Tongue (tissue), 2 donors: ENCODE measurements around the gene SLC44A5. TPM values are rescaled to one million over a fixed set of nuclear protein-coding genes. Genes with fewer than 3 reads are reported as not detected.
"Not testable (repeated sequence)": the region's sequence is repeated elsewhere in the genome, so short reads cannot be mapped to it uniquely, and the experiment has no call there.

Experiments used
- DNase-seq: peaks from one replicate; pipeline ENCODE4 v3.0.0-alpha.2; 2015
- total RNA-seq: library from RNA; depleted of rRNA; stranded (reverse); fragments of >200 nt; gene quantifications from one replicate; pipeline ENCODE4 v1.2.3, GENCODE V29; 2014

Gene SLC44A5
- total RNA-seq, 1 donor from 2014 or later = 0.82 TPM

- no peak for DNase-seq
Observed at GRCh38 chr1:75520862-75521475, 89.9 kb downstream of the SLC44A5 start.

- no peak for DNase-seq
Observed at GRCh38 chr1:75519651-75520427, 91.1 kb downstream of the SLC44A5 start.

GRCh38 chr1:75518686-75519085, 92.2 kb downstream of the SLC44A5 start:
- no peak for DNase-seq

- no peak for DNase-seq
Observed at GRCh38 chr1:75514270-75514669, 96.6 kb downstream of the SLC44A5 start.

GRCh38 chr1:75506976-75507375, 103.9 kb downstream of the SLC44A5 start:
- DNase-seq = no peak

GRCh38 chr1:75503221-75503974, 107.5 kb downstream of the SLC44A5 start:
- DNase-seq = no peak

GRCh38 chr1:75502776-75503175, 108.1 kb downstream of the SLC44A5 start:
- DNase-seq = peak; percentile 2

- DNase-seq = no peak
Observed at GRCh38 chr1:75501577-75502295, 109.2 kb downstream of the SLC44A5 start.

GRCh38 chr1:75492011-75492410, 118.9 kb downstream of the SLC44A5 start:
- DNase-seq = no peak

- no peak for DNase-seq
Observed at GRCh38 chr1:75487399-75487798, 123.5 kb downstream of the SLC44A5 start.

GRCh38 chr1:75484789-75485188, 126.1 kb downstream of the SLC44A5 start:
- DNase-seq = no peak

- DNase-seq = no peak
Observed at GRCh38 chr1:75482951-75483350, 128.0 kb downstream of the SLC44A5 start.

- not testable (repeated sequence) for DNase-seq
Observed at GRCh38 chr1:75476486-75476885, 134.4 kb downstream of the SLC44A5 start.

GRCh38 chr1:75475696-75476095, 135.2 kb downstream of the SLC44A5 start:
- no peak for DNase-seq

- DNase-seq = no peak
Observed at GRCh38 chr1:75472971-75473603, 137.8 kb downstream of the SLC44A5 start.

- no peak for DNase-seq
Observed at GRCh38 chr1:75472089-75472970, 138.6 kb downstream of the SLC44A5 start.

- DNase-seq = no peak
Observed at GRCh38 chr1:75471252-75471651, 139.7 kb downstream of the SLC44A5 start.

GRCh38 chr1:75470448-75470847, 140.5 kb downstream of the SLC44A5 start:
- no peak for DNase-seq

GRCh38 chr1:75469586-75470173, 141.2 kb downstream of the SLC44A5 start:
- DNase-seq = no peak

- DNase-seq = no peak
Observed at GRCh38 chr1:75461808-75462325, 149.0 kb downstream of the SLC44A5 start.
